HG02759 (cell line): ENCODE data around the gene SPECC1L.
A peak's percentile ranks its signal among the peaks of the same experiment; 100 is the strongest.

Source experiments
- ATAC-seq: cut with Tn5 transposase; IDR thresholded peaks from one replicate; pipeline ENCODE4 v1.9.1; 2021; ENCODE audit warnings: mild to moderate bottlenecking, moderate library complexity; ENCODE audit not compliant: unreplicated experiment

SPECC1L gene

DNA sequence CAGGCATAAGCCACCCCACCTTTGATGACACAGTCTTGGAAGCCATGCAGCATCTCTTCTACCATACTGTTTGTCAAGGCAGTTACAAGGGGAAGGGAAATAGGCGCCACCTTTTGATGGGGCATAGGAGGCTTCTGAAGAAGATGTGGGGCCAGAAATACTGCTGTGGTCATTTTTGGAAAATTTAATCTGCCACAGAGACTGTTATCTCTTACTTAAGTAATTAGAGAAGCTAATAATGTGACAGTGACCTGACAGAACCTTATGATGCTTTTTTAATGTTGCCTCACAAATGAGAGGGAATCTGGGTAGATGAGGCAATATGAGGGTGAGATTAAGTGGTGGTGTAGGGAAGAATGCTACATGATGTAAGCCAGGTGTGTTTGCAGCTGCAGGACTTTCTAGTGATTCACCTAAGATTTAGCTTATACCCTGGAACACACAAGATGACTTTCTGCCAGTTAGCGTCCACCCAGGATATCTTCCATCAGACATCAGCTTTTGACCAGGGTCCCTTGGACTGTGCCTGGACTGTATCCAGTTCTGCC is 122.5 kb downstream of the SPECC1L start:
- no peak for ATAC-seq

GRCh38 chr22:24393848-24394247 is 123.2 kb downstream of the SPECC1L start:
- ATAC-seq = no peak

- ATAC-seq = no peak
These were observed 123.6 kb downstream of the SPECC1L start for GRCh38 chr22:24394254-24394653.

DNA sequence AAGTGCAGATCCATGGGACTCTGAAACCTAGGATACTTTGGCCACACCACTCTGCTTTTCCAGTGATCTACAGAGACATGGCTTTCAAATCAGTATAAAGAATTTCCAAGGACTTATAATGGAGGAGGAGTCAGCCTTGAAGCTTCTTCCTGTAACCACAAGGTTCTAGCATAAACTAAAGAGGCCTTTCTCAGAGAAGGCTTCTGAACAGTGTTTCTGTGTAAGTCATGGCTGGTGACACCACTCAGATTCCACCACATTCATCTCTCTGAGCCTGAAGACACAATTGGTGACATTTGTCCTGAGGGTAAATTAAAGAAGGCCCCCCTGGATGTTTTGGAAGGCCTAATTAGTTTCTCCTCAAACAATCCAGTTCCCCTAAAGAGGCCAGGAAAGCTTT is 127.8 kb downstream of the SPECC1L start:
- no peak for ATAC-seq

- ATAC-seq = peak; percentile 8
These were observed 129.5 kb downstream of the SPECC1L start for GRCh38 chr22:24400034-24400725.

DNA sequence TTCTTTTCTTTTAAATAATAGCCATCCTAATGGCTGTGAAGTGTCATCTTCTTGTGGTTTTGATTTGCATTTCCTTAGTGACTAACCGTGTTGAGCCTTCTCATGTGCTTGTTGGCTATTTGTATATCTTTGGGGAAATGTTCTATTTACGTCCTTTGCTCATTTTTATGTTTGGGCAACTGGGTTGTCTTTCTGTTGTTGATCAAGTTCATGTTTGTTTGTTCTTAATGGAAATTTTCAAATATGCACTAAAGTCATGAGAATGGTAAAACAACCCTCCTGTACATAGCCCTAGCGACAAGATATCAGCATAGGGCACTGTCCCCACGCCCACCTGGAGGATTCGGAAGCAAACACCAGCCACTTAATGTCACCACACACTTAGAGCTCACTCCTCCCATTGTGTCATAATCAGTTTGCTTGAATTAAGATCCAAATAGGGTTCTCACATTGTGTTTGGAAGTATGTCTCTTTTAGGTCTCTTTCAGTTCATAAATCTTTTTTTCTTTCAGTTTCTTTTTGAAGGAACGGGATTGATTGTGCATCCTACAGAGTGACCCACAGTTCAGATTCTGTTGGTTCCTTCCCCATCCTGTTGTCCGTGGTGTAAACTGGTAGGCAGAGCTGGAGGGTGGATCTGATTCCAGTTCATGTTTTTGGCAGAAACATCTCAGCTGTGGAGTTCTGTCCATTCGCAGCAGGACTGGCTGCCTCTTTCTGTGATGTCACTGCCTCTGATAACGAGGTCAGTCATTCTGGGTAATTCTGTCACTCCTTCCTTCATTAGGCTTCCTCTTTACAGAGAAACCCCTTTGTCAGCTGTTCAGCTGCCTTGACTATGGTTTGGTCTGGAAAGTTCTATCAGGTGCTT is 130.3 kb downstream of the SPECC1L start:
- ATAC-seq = peak; percentile 41

GRCh38 chr22:24401931-24402367 is 131.3 kb downstream of the SPECC1L start:
- ATAC-seq = no peak

DNA sequence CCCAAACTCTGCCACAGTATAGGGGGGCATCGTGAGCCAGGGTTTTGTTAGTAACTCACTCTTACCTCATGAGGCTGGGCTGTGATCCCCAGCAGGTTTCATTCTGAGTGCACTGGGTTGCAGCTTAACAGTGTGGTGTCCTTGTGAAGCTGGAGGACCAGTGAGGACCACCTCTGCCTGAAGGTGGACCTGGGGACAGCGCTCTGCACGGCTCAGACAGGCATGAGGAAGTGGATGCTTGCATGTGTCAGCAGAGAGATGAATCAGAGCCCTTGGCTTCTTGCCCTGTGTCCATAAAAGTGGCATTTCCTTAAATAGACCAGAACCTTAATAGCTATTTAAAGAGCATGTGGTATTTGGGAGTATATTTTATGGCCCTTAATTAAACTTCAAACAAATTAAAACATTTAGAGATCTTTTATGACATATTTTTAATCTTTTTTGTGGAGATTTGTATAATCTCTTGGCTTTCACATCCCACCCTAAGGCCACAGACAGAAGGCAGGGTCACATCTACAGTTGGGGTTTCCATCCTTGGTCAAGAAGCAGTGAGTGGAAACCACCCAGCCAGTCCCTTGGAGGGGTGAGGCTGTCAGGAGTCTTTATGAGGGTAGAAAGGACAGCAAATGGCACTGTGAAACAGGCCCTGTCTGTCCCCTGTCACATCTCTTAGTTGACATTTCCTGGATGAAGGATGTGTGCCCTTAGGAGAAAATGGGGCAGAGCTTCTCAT is 132.0 kb downstream of the SPECC1L start:
- peak; percentile 41 for ATAC-seq

GRCh38 chr22:24403346-24403745 is 132.7 kb downstream of the SPECC1L start:
- ATAC-seq = no peak

GRCh38 chr22:24404561-24405275 is 134.1 kb downstream of the SPECC1L start:
- no peak for ATAC-seq

GRCh38 chr22:24405631-24406321 is 135.1 kb downstream of the SPECC1L start:
- no peak for ATAC-seq

DNA sequence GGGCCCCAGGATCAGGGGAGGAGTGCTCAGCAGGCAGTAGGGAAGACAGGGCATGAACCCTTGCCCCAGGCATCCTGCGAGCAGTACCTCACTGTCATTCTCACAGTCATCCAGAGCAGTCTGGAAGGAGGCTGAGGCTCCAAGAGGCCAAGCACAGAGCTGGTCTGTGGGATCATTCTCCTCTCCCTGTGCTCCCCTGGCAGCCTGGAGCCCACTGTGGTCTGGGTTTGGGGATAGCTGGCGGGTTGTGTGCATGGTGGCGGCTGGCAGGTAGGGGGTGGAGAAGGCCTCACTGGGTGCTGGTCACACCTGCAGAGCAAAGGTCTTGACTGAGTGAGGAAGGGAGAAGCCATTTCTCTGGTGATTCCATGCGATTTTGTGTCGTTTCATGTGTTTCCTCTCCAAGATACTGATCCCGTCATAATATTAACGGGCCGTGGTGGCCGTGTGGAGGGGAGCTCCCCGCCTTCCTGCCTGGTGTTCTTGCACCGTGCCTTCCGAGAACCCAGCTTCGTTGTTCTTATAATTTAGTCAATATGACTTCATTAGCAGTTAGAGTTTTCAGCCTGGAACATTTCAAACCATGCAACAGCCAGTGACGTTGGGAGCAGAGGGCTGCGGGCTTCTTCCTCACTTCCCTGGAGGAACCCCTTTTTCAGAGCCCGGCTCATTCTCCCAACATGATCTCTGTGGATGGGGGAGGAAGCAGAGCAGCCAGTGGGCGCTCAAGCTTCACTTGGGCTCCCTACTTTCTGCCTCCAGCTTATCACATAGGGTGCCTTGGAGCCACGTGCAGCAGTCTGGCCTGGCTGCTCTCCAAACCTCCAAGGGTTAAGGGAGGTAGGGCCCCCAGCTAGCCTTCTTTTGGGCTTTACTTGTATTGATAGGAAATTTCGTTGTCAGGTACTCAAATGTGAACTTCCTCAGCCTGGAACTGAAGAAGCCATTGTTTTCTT is 136.0 kb downstream of the SPECC1L start:
- ATAC-seq = no peak

DNA sequence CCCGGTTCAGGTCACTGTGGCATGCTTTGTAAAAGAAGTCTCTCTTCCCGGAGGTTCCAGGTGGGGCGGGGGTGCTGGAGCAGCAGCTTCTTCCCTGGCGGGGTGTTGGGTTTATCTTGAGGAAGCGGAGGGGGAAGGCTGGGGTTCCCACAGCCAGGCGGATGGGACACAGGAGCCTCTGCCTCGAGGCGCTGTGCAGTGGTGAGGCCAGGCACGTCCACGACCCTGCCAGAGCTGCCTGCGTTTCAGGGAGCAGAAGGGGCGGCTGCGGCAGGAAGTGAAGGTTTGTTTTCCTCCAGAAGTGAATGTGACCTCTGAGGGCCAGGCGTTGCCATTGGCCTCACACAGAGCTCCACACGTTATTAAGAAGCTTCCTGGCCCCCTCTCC is 136.6 kb downstream of the SPECC1L start:
- no peak for ATAC-seq

DNA sequence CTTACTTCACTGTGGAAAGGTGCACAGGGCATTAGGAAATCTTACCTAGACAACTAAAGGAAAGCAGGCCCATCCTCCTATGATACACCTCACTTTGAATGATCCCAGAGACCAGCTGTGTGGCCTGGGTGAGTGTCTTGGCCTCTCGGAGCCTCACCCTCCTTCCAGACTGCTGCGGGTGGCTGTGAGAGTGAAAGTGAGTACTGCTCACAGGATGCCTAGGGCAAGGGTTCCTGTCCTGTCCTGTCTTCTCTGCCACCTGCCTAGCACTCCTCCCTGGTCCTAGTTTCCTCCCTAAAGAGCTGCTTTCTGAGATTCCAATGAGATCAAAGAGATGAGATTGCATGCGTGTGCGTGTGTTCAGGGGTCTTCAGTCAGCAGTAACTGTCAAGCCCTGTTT is 137.3 kb downstream of the SPECC1L start:
- no peak for ATAC-seq

GRCh38 chr22:24408630-24409029 is 138.0 kb downstream of the SPECC1L start:
- ATAC-seq = no peak

DNA sequence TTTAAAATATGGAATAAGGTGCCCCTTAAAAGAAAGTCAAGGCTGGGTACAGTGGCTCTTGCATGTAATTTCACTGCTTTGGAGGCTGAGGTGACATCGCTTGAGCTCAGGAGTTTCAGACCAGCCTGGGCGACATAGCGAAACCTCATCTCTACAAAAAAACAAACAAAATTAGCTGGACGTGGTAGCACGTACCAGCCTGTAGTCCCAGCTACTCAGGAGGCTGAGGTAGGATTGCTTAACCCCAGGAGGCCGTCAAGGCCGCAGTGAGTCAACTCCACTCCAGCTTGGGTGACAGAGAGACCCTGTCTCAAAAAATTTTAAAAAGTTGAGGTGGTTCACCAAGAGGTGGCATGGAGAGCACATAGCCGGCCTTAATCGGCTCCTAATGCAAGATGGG is 139.1 kb downstream of the SPECC1L start:
- no peak for ATAC-seq

GRCh38 chr22:24410110-24410856 is 139.7 kb downstream of the SPECC1L start:
- no peak for ATAC-seq
